GM23338 (cell line): ENCODE data around the gene WBP1. TPM values are rescaled to one million over a fixed set of nuclear protein-coding genes. Genes with fewer than 3 reads are reported as not detected.
"Not testable (repeated sequence)": the region's sequence is repeated elsewhere in the genome, so short reads cannot be mapped to it uniquely, and the experiment has no call there.

Experiments used
- ATAC-seq: fragments of 200-7000 bp; cut with Tn5 transposase; 3 replicates; pipeline ENCODE4 v1.9.1; 2020
- DNase-seq: peaks from one replicate; pipeline ENCODE4 v3.0.0-alpha.2; 2015; ENCODE audit warnings: low spot score
- H2AFZ ChIP-seq: fragments of 200-600 bp; sonication (generic); 2 replicates; pipeline ENCODE4 v1.8.0; 2016; ENCODE audit warnings: antibody characterized with exemption, mild to moderate bottlenecking, moderate library complexity
- H3F3A ChIP-seq: fragments of 200-600 bp; sonication (generic); replicated peaks from 2 replicates; pipeline ENCODE4 v1.8.0; 2017; ENCODE audit warnings: antibody characterized with exemption, mixed run types, low read depth
- H3K27ac ChIP-seq: fragments of 200-600 bp; sonication (generic); 2 replicates; pipeline ENCODE4 v1.6.1; 2016; ENCODE audit warnings: low read depth
- H3K27me3 ChIP-seq: fragments of 200-600 bp; sonication (generic); 2 replicates; pipeline ENCODE4 v1.8.0; 2016; ENCODE audit warnings: mild to moderate bottlenecking, mixed run types, moderate library complexity; ENCODE audit not compliant: insufficient read depth
- H3K36me3 ChIP-seq: fragments of 200-600 bp; sonication (generic); 2 replicates; pipeline ENCODE4 v1.8.0; 2016; ENCODE audit warnings: mild to moderate bottlenecking; ENCODE audit not compliant: insufficient read depth
- H3K4me1 ChIP-seq: fragments of 200-600 bp; sonication (generic); 2 replicates; pipeline ENCODE4 v1.8.0; 2016; ENCODE audit warnings: mild to moderate bottlenecking, moderate library complexity; ENCODE audit not compliant: insufficient read depth
- H3K4me2 ChIP-seq: fragments of 200-600 bp; sonication (generic); 2 replicates; pipeline ENCODE4 v1.7.1; 2017; ENCODE audit warnings: mixed run types
- H3K4me3 ChIP-seq: fragments of 200-600 bp; sonication (generic); 2 replicates; pipeline ENCODE4 v1.6.1; 2016; ENCODE audit warnings: mixed run types
- H3K79me2 ChIP-seq: fragments of 200-600 bp; sonication (generic); replicated peaks from 2 replicates; pipeline ENCODE4 v1.8.0; 2017; ENCODE audit warnings: mild to moderate bottlenecking; ENCODE audit not compliant: insufficient read depth
- H3K9me2 ChIP-seq: fragments of 200-600 bp; sonication (generic); 2 replicates; pipeline ENCODE4 v1.8.0; 2017; ENCODE audit not compliant: insufficient read depth
- H4K20me1 ChIP-seq: fragments of 200-600 bp; sonication (generic); replicated peaks from 2 replicates; pipeline ENCODE4 v1.8.0; 2017; ENCODE audit warnings: mild to moderate bottlenecking; ENCODE audit not compliant: insufficient read depth
- H3K27ac Mint-ChIP-seq: 2 replicates; pipeline ENCODE4 v1.8.0; 2020; ENCODE audit warnings: inconsistent platforms, mild to moderate bottlenecking, moderate library complexity, mixed read lengths
- H3K27me3 Mint-ChIP-seq: 3 replicates; pipeline ENCODE4 v1.8.0; 2022; ENCODE audit warnings: low read depth, mild to moderate bottlenecking, moderate library complexity, mixed read lengths, inconsistent platforms; ENCODE audit not compliant: insufficient read depth, poor library complexity
- H3K36me3 Mint-ChIP-seq: 3 replicates; pipeline ENCODE4 v1.8.0; 2021; ENCODE audit warnings: low read depth, mild to moderate bottlenecking, inconsistent platforms, moderate library complexity, mixed read lengths
- H3K4me1 Mint-ChIP-seq: 3 replicates; pipeline ENCODE4 v1.8.0; 2020; ENCODE audit warnings: mild to moderate bottlenecking, inconsistent platforms, mixed read lengths
- H3K4me3 Mint-ChIP-seq: 3 replicates; pipeline ENCODE4 v1.8.0; 2021; ENCODE audit warnings: moderate library complexity, mild to moderate bottlenecking, inconsistent platforms, mixed read lengths
- H3K9me3 Mint-ChIP-seq: 3 replicates; pipeline ENCODE4 v1.8.0; 2020; ENCODE audit warnings: moderate library complexity, mild to moderate bottlenecking, inconsistent platforms, mixed read lengths
- CREB1 ChIP-seq: fragments of 250-450 bp; sonication (Bioruptor Pico); IDR thresholded peaks from 2 replicates; pipeline ENCODE4 v1.5.0; 2020; ENCODE audit warnings: low read depth, mild to moderate bottlenecking, moderate library complexity
- EZH2 ChIP-seq: fragments of 200-600 bp; sonication (generic); IDR thresholded peaks from one replicate; pipeline ENCODE4 v1.8.0; 2017; ENCODE audit warnings: antibody characterized with exemption, mild to moderate bottlenecking, low read depth; ENCODE audit not compliant: unreplicated experiment
- EZH2phosphoT487 ChIP-seq: fragments of 200-600 bp; sonication (generic); IDR thresholded peaks from one replicate; pipeline ENCODE4 v1.8.1; 2018; ENCODE audit warnings: antibody characterized with exemption; ENCODE audit not compliant: unreplicated experiment
- JUNB ChIP-seq: IDR thresholded peaks from one replicate; pipeline ENCODE4 v1.6.1; 2016; ENCODE audit warnings: antibody characterized with exemption; ENCODE audit not compliant: unreplicated experiment
- NANOG ChIP-seq: IDR thresholded peaks from 2 replicates; pipeline ENCODE4 v1.6.1; 2016; ENCODE audit warnings: antibody characterized with exemption, borderline replicate concordance
- POLR2AphosphoS5 ChIP-seq: IDR thresholded peaks from 2 replicates; pipeline ENCODE4 v1.6.1; 2016; ENCODE audit warnings: antibody characterized with exemption, low read depth
- STAT1 ChIP-seq: IDR thresholded peaks from one replicate; pipeline ENCODE4 v1.6.1; 2016; ENCODE audit warnings: antibody characterized with exemption; ENCODE audit not compliant: unreplicated experiment
- ZNF331 ChIP-seq: fragments of 250-450 bp; sonication (Bioruptor Pico); IDR thresholded peaks from 2 replicates; pipeline ENCODE4 v1.5.0; 2020; ENCODE audit warnings: low read depth, mild to moderate bottlenecking, moderate library complexity
- polyA plus RNA-seq: library from polyadenylated mRNA; unstranded; fragments of >200 nt; fragmentation: Nextera tagmentation; extraction: Ambion mirVana; gene quantifications from 2 replicates; pipeline ENCODE4 v1.2.1, GENCODE V29; 2016
- total RNA-seq: library from RNA; depleted of rRNA; stranded (reverse); fragments of >200 nt; shearing (Covaris generic); gene quantifications from 2 replicates; pipeline ENCODE4 v1.2.3, GENCODE V29; 2014
- TF ChIP-seq, protein P1 (sequence below), 2 experiments: fragments of 200-600 bp in 1 of 2; sonication (generic) in 1 of 2; conservative IDR thresholded peaks; 2 replicates each; pipeline versions ENCODE4 v1.5.1 to v1.6.1; 2016 to 2017; ENCODE audit warnings: antibody characterized with exemption in 2 of 2, low read depth in 2 of 2, mild to moderate bottlenecking in 2 of 2, moderate library complexity in 1 of 2
- TF ChIP-seq, protein P2 (sequence below): IDR thresholded peaks from 2 replicates; pipeline ENCODE4 v1.6.1; 2016; ENCODE audit warnings: antibody characterized with exemption

WBP1 gene
- total and polyA plus RNA-seq, 2 experiments from 2014 or later: 53.0 to 64.4 TPM

DNA sequence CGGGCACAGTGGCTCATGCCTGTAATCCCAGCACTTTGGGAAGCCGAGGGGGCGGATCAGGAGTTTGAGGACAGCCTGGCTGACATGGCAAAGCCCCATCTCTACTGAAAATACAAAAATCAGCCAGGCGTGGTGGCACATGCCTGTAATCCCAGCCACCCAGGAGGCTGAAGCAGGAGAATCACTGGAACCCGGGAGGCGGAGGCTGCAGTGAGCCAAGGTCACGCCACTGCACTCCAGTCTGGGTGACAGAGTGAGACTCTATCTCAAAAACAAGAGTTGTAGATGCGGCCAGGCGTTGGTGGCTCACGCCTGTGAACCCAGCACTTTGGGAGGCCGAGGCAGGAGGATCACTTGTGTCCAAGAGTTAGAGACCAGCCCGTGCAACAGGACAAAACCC, 12.5 kb downstream of the WBP1 start:
- H3K9me2 ChIP-seq, H3K4me3 ChIP-seq, ATAC-seq, H3K9me3 Mint-ChIP-seq, H2AFZ ChIP-seq, H3K4me1 Mint-ChIP-seq, H3K4me2 ChIP-seq, DNase-seq, H3K36me3 ChIP-seq, H4K20me1 ChIP-seq, H3K27me3 ChIP-seq, H3K27ac Mint-ChIP-seq, H3K27ac ChIP-seq, H3K79me2 ChIP-seq, H3K4me1 ChIP-seq: not testable (repeated sequence)
- peaks cover 17% of the 10 kb centered on the region for H3K36me3 Mint-ChIP-seq
- peaks cover 13% of the 10 kb centered on the region for H3F3A ChIP-seq
- H3K27me3 Mint-ChIP-seq: peaks cover 15% of the 10 kb centered on the region
- peak overlapping the region; percentile 55; the same call in 2 of the 3 replicates for H3K4me3 Mint-ChIP-seq

DNA sequence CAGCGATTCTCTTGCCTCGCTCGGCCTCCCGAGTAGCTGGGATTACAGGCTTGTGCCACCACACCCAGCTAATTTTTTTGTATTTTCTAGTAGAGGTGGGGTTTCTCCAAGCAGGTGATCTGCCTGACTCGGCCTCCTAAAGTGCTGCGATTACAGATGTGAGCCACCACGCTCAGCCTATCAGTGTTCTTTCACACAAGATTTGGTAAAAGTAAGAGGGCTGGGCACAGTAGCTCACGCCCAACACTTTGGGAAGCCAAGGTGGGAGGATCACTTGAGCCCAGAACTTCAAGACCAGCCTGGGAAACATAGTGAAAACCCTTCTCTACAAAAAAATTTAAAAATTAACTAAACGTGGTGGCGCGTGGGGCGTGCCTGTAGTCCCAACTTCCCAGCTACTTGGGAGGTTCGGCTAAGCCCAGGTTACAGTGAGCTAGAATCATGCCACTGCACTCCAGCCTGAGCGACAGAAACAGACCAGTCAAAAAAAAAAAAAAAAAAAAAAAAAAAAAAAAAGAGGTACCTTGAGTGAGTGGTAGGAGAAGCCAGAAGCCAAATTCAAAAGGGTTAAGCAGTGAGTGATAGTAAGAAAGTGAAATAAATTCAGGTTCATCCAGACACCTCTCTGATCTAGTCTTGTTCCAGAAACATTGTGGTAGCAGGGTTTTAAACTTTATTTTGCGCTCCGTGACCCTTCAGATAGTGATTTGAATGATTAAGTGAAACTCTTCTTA, 13.3 kb downstream of the WBP1 start:
- Histone ChIP-seq H3K27ac (peak overlapping the region; percentile 83; the same call in 1 of the 2 replicates), H3K4me1 (peaks cover 7% of the 10 kb centered on the region; the same call in 1 of the 2 replicates), H3K27me3 (no peaks in the 10 kb centered on the region), H3K36me3 (no peaks in the 10 kb centered on the region), H3K4me2 (peak overlapping the region; percentile 92), H4K20me1 (no peaks in the 10 kb centered on the region), H3F3A (peaks cover 13% of the 10 kb centered on the region), H3K4me3 (peak overlapping the region; percentile 80), H3K79me2 (no peaks in the 10 kb centered on the region), H2AFZ (peak overlapping the region; percentile 72), H3K9me2 (no peaks in the 10 kb centered on the region)
- no peaks in the 10 kb centered on the region; the same call in 2 of the 3 replicates for H3K9me3 Mint-ChIP-seq
- no peak for DNase-seq
- TF ChIP-seq NANOG (no peak), STAT1 (no peak), EZH2phosphoT487 (no peak), JUNB (no peak), ZNF331 (CRISPR knock-in tag) (no peak), EZH2 (no peak), CREB1 (CRISPR knock-in tag) (no peak), POLR2AphosphoS5 (no peak)
- TF ChIP-seq, protein P1, sequence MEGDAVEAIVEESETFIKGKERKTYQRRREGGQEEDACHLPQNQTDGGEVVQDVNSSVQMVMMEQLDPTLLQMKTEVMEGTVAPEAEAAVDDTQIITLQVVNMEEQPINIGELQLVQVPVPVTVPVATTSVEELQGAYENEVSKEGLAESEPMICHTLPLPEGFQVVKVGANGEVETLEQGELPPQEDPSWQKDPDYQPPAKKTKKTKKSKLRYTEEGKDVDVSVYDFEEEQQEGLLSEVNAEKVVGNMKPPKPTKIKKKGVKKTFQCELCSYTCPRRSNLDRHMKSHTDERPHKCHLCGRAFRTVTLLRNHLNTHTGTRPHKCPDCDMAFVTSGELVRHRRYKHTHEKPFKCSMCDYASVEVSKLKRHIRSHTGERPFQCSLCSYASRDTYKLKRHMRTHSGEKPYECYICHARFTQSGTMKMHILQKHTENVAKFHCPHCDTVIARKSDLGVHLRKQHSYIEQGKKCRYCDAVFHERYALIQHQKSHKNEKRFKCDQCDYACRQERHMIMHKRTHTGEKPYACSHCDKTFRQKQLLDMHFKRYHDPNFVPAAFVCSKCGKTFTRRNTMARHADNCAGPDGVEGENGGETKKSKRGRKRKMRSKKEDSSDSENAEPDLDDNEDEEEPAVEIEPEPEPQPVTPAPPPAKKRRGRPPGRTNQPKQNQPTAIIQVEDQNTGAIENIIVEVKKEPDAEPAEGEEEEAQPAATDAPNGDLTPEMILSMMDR (conservative IDR thresholded peaks at IDR 0.05; ENCODE audit: low read depth in 2 of 2): no peak
- TF ChIP-seq, protein P2, sequence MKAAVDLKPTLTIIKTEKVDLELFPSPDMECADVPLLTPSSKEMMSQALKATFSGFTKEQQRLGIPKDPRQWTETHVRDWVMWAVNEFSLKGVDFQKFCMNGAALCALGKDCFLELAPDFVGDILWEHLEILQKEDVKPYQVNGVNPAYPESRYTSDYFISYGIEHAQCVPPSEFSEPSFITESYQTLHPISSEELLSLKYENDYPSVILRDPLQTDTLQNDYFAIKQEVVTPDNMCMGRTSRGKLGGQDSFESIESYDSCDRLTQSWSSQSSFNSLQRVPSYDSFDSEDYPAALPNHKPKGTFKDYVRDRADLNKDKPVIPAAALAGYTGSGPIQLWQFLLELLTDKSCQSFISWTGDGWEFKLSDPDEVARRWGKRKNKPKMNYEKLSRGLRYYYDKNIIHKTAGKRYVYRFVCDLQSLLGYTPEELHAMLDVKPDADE: no peak
- peak overlapping the region; percentile 98 for H3K4me3 Mint-ChIP-seq
- peaks cover 15% of the 10 kb centered on the region for H3K27me3 Mint-ChIP-seq
- no peak for ATAC-seq
- H3K27ac Mint-ChIP-seq: peak overlapping the region; percentile 98
- H3K36me3 Mint-ChIP-seq: peaks cover 19% of the 10 kb centered on the region
- peaks cover 2% of the 10 kb centered on the region; the same call in 1 of the 3 replicates for H3K4me1 Mint-ChIP-seq
